Measurements from ENCODE around the gene AURKB. TPM values are rescaled to one million over a fixed set of nuclear protein-coding genes. Genes with fewer than 3 reads are reported as not detected.

The AURKB gene
- total and polyA plus RNA-seq, 2 of the 13 experiments (the other 11 are each of a cell fraction or from before 2014, with no cell fraction given), result 29.5 to 75.3 TPM

- TF ChIP-seq, protein P1, sequence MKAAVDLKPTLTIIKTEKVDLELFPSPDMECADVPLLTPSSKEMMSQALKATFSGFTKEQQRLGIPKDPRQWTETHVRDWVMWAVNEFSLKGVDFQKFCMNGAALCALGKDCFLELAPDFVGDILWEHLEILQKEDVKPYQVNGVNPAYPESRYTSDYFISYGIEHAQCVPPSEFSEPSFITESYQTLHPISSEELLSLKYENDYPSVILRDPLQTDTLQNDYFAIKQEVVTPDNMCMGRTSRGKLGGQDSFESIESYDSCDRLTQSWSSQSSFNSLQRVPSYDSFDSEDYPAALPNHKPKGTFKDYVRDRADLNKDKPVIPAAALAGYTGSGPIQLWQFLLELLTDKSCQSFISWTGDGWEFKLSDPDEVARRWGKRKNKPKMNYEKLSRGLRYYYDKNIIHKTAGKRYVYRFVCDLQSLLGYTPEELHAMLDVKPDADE (CRISPR knock-in tag; IDR thresholded peaks at IDR 0.05), result no peak
- TF ChIP-seq ZNF354B (CRISPR knock-in tag; IDR thresholded peaks at IDR 0.05) (no peak), TBX3 (IDR thresholded peaks at IDR 0.05; ENCODE audit: borderline replicate concordance) (no peak; the same call in 1 of the 2 replicates), CREM (IDR thresholded peaks at IDR 0.05) (peak; percentile 99), CREM (CRISPR knock-in tag; IDR thresholded peaks at IDR 0.05) (peak; percentile 90), JUN (CRISPR knock-in tag; IDR thresholded peaks at IDR 0.05) (no peak), DBP (CRISPR knock-in tag; IDR thresholded peaks at IDR 0.05; ENCODE audit: not compliant biosample characterization) (no peak), MAFF (IDR thresholded peaks at IDR 0.05; ENCODE audit: low read depth, low read length) (no peak), KDM3A (CRISPR knock-in tag; IDR thresholded peaks at IDR 0.05; ENCODE audit: low read depth) (no peak), ZBED4 (CRISPR knock-in tag; IDR thresholded peaks at IDR 0.05; ENCODE audit: borderline replicate concordance) (no peak; the same call in 1 of the 2 replicates), ZBTB21 (CRISPR knock-in tag; IDR thresholded peaks at IDR 0.05) (peak; percentile 43; the same call in 1 of the 2 replicates), HMGXB4 (CRISPR knock-in tag; IDR thresholded peaks at IDR 0.05; ENCODE audit: borderline replicate concordance in 1 of 2, low read depth in 1 of 2) (peak; percentile 53 to 80; a peak in 3 of 4 replicates), ZFP90 (CRISPR knock-in tag; IDR thresholded peaks at IDR 0.05; ENCODE audit: borderline replicate concordance) (no peak), ZNF484 (CRISPR knock-in tag; IDR thresholded peaks at IDR 0.05; ENCODE audit: borderline replicate concordance, low read depth) (no peak)
- TF ChIP-seq, protein P2, sequence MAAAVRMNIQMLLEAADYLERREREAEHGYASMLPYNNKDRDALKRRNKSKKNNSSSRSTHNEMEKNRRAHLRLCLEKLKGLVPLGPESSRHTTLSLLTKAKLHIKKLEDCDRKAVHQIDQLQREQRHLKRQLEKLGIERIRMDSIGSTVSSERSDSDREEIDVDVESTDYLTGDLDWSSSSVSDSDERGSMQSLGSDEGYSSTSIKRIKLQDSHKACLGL (CRISPR knock-in tag; IDR thresholded peaks at IDR 0.05), result peak; percentile 96
- TF ChIP-seq, protein P3, sequence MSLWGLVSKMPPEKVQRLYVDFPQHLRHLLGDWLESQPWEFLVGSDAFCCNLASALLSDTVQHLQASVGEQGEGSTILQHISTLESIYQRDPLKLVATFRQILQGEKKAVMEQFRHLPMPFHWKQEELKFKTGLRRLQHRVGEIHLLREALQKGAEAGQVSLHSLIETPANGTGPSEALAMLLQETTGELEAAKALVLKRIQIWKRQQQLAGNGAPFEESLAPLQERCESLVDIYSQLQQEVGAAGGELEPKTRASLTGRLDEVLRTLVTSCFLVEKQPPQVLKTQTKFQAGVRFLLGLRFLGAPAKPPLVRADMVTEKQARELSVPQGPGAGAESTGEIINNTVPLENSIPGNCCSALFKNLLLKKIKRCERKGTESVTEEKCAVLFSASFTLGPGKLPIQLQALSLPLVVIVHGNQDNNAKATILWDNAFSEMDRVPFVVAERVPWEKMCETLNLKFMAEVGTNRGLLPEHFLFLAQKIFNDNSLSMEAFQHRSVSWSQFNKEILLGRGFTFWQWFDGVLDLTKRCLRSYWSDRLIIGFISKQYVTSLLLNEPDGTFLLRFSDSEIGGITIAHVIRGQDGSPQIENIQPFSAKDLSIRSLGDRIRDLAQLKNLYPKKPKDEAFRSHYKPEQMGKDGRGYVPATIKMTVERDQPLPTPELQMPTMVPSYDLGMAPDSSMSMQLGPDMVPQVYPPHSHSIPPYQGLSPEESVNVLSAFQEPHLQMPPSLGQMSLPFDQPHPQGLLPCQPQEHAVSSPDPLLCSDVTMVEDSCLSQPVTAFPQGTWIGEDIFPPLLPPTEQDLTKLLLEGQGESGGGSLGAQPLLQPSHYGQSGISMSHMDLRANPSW (CRISPR knock-in tag; IDR thresholded peaks at IDR 0.05; ENCODE audit: borderline replicate concordance), result no peak
Measured at GRCh38 chr17:8248751-8249607, 38.6 kb upstream of the AURKB start, which contains the start of gene PFAS (continued).

Measured in HepG2 (cell line).